SK-N-SH (cell line): ENCODE data around the gene ADAMTS13.

Source experiments
- CTCF ChIP-seq: fragments of 200-600 bp; sonication (generic); IDR thresholded peaks from 2 replicates; pipeline ENCODE4 v1.6.1; 2017; ENCODE audit warnings: antibody characterized with exemption, mild to moderate bottlenecking, moderate library complexity
- EP300 ChIP-seq, 2 experiments: IDR thresholded peaks; 2 replicates each; pipeline versions ENCODE4 v1.4.0 to v1.6.1; 2012; ENCODE audit warnings: borderline replicate concordance in 1 of 2, low read depth in 1 of 2, low read length in 1 of 2
- EZH2phosphoT487 ChIP-seq: fragments of 200-600 bp; sonication (generic); IDR thresholded peaks from 2 replicates; pipeline ENCODE4 v1.6.1; 2017; ENCODE audit warnings: low read depth, mixed run types, mild to moderate bottlenecking, antibody characterized with exemption, moderate library complexity, borderline replicate concordance
- GATA2 ChIP-seq: sonication (generic); formaldehyde crosslinking; IDR thresholded peaks from 2 replicates; pipeline ENCODE4 v1.5.0; 2020; ENCODE audit warnings: mild to moderate bottlenecking, missing genetic modification reagents
- POLR2AphosphoS5 ChIP-seq: IDR thresholded peaks from 2 replicates; pipeline ENCODE4 v1.6.1; 2012; ENCODE audit warnings: low read depth, low read length
- RCOR1 ChIP-seq: fragments of 150-350 bp; IDR thresholded peaks from 2 replicates; pipeline ENCODE4 v1.6.1; 2017; ENCODE audit warnings: antibody characterized with exemption, low read length
- SIN3A ChIP-seq: IDR thresholded peaks from 2 replicates; pipeline ENCODE4 v1.6.1; 2012; ENCODE audit warnings: low read depth, mild to moderate bottlenecking, low read length, moderate library complexity, borderline replicate concordance
- SMC3 ChIP-seq: IDR thresholded peaks from 2 replicates; pipeline ENCODE4 v1.6.1; 2012; ENCODE audit warnings: low read depth, low read length, improper control_type of control experiment
- TEAD4 ChIP-seq: IDR thresholded peaks from 2 replicates; pipeline ENCODE4 v1.4.0; 2012; ENCODE audit warnings: mild to moderate bottlenecking, borderline replicate concordance; ENCODE audit not compliant: insufficient read depth
- USF2 ChIP-seq: fragments of 150-350 bp; IDR thresholded peaks from 2 replicates; pipeline ENCODE4 v1.6.1; 2017; ENCODE audit warnings: antibody characterized with exemption, low read length, low read depth, borderline replicate concordance
- TF ChIP-seq, protein P1 (sequence below): IDR thresholded peaks from 2 replicates; pipeline ENCODE4 v1.4.0; 2012; ENCODE audit warnings: low read depth

DNA sequence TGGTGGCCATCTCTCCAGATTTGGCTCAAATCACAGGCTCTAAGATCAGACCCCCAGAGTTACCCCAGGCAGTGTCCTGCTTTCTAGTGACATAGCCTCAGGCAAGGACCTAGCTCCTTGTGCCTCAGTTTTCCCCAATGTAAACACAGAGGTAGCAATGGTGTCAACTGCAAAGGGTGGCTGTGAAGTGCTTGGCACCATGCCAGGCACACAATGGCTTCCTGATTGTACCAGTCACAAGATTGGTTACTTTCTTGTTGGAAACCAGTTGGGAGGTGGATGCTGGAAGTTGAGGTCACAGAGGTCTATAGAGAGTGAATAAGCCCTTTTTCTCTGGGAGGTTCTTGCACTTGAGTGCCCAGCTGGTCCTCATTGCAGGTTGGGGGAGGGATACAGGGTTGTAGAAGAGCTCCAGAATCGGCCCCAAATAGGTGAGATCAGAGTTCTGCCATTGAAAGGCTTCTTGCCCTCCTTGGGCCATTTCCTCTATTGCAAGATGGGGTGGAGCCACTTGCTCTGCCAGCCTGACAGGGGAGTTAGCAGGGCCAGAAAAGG lies 43.7 kb upstream of the ADAMTS13 start:
- TF ChIP-seq SMC3 (no peak), CTCF (no peak), USF2 (no peak), POLR2AphosphoS5 (no peak), GATA2 (CRISPR knock-in tag) (no peak), TEAD4 (no peak), EP300 (IDR thresholded peaks at IDR 0.05; ENCODE audit: borderline replicate concordance in 1 of 2, low read depth in 1 of 2, low read length in 1 of 2) (no peak), RCOR1 (no peak), SIN3A (no peak), EZH2phosphoT487 (no peak)
- TF ChIP-seq, protein P1, sequence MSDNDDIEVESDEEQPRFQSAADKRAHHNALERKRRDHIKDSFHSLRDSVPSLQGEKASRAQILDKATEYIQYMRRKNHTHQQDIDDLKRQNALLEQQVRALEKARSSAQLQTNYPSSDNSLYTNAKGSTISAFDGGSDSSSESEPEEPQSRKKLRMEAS, result no peak
